AG10803 (cell line): ENCODE measurements around the gene CCDC127.

Experiments used
- DNase-seq: peaks from one replicate; pipeline ENCODE4 v3.0.0; 2010; ENCODE audit warnings: low read depth
- H3K4me3 ChIP-seq: 2 replicates; pipeline ENCODE4 v1.5.1; 2011; ENCODE audit warnings: mild to moderate bottlenecking, low read length, control low read depth
- CTCF ChIP-seq: conservative IDR thresholded peaks from 2 replicates; pipeline ENCODE4 v1.5.1; 2011; ENCODE audit warnings: mild to moderate bottlenecking, low read length, control low read depth, inconsistent platforms

Gene CCDC127

GRCh38 chr5:173392-174290, 44.3 kb downstream of the CCDC127 start:
- TF ChIP-seq CTCF, result no peak
- no peak for DNase-seq
- H3K4me3 ChIP-seq, result no peak overlapping the region

GRCh38 chr5:172841-173251, 45.1 kb downstream of the CCDC127 start:
- H3K4me3 ChIP-seq, result no peak overlapping the region
- no peak for TF ChIP-seq CTCF

GRCh38 chr5:172421-172820, 45.5 kb downstream of the CCDC127 start:
- no peak for TF ChIP-seq CTCF
- no peak overlapping the region for H3K4me3 ChIP-seq

More at GRCh38 chr5:172841-173251, 45.1 kb downstream of the CCDC127 start:
- no peak for DNase-seq

GRCh38 chr5:171801-172331, 46.1 kb downstream of the CCDC127 start:
- no peak for TF ChIP-seq CTCF
- no peak for DNase-seq
- no peak overlapping the region for H3K4me3 ChIP-seq

More at GRCh38 chr5:172421-172820, 45.5 kb downstream of the CCDC127 start:
- DNase-seq, result no peak

- TF ChIP-seq CTCF, result no peak
- no peak for DNase-seq
- no peak overlapping the region for H3K4me3 ChIP-seq
These were observed 46.8 kb downstream of the CCDC127 start for GRCh38 chr5:170971-171800.

- no peak for DNase-seq
- no peak for TF ChIP-seq CTCF
- H3K4me3 ChIP-seq, result no peak overlapping the region
These were observed 48.2 kb downstream of the CCDC127 start for GRCh38 chr5:169728-170094.
